Measurements from ENCODE around the gene CEACAM1.
"Not testable (repeated sequence)": the region's sequence is repeated elsewhere in the genome, so short reads cannot be mapped to it uniquely, and the experiment has no call there.

CEACAM1 gene

GRCh38 chr19:42555801-42556200 lies 27.5 kb upstream of the CEACAM1 start:
- no peak for TF ChIP-seq CTCF (IDR thresholded peaks at IDR 0.05; ENCODE audit: low read depth, low read length, missing control alignments)
- in situ Hi-C loops (cut with HindIII; ENCODE audit: low sequenced_read_pairs): no loop called here
- H3K4me3 ChIP-seq (ENCODE audit: low read depth, low read length): no peak overlapping the region
- DNase-seq (ENCODE audit: low read depth): no peak

- in situ Hi-C loops (cut with HindIII; ENCODE audit: low sequenced_read_pairs): no loop called here
- no peak for DNase-seq (ENCODE audit: low read depth)
- no peak for TF ChIP-seq CTCF (IDR thresholded peaks at IDR 0.05; ENCODE audit: low read depth, low read length, missing control alignments)
- H3K4me3 ChIP-seq (ENCODE audit: low read depth, low read length): no peak overlapping the region
Observed at GRCh38 chr19:42555317-42555716, 27.0 kb upstream of the CEACAM1 start.

GRCh38 chr19:42554046-42554575 lies 25.8 kb upstream of the CEACAM1 start:
- in situ Hi-C loops (cut with HindIII; ENCODE audit: low sequenced_read_pairs): no loop called here
- no peak for DNase-seq (ENCODE audit: low read depth)
- TF ChIP-seq CTCF (IDR thresholded peaks at IDR 0.05; ENCODE audit: low read depth, low read length, missing control alignments): no peak
- no peak overlapping the region for H3K4me3 ChIP-seq (ENCODE audit: low read depth, low read length)

- in situ Hi-C loops (cut with HindIII; ENCODE audit: low sequenced_read_pairs): no loop called here
- peak; percentile 26 for DNase-seq (ENCODE audit: low read depth)
Observed at GRCh38 chr19:42553292-42554045, 25.2 kb upstream of the CEACAM1 start.

GRCh38 chr19:42552086-42553065 lies 24.1 kb upstream of the CEACAM1 start:
- H3K4me3 ChIP-seq (ENCODE audit: low read depth, low read length): no peak overlapping the region
- DNase-seq (ENCODE audit: low read depth): no peak
- no peak for TF ChIP-seq CTCF (IDR thresholded peaks at IDR 0.05; ENCODE audit: low read depth, low read length, missing control alignments)
- in situ Hi-C loops (cut with HindIII; ENCODE audit: low sequenced_read_pairs): no loop called here

More at GRCh38 chr19:42553292-42554045, 25.2 kb upstream of the CEACAM1 start:
- H3K4me3 ChIP-seq (ENCODE audit: low read depth, low read length): no peak overlapping the region
- no peak for TF ChIP-seq CTCF (IDR thresholded peaks at IDR 0.05; ENCODE audit: low read depth, low read length, missing control alignments)

GRCh38 chr19:42550521-42550920 lies 22.2 kb upstream of the CEACAM1 start:
- DNase-seq (ENCODE audit: low read depth); H3K4me3 ChIP-seq (ENCODE audit: low read depth, low read length); in situ Hi-C loops (cut with HindIII; ENCODE audit: low sequenced_read_pairs): not testable (repeated sequence)

- DNase-seq (ENCODE audit: low read depth); H3K4me3 ChIP-seq (ENCODE audit: low read depth, low read length); in situ Hi-C loops (cut with HindIII; ENCODE audit: low sequenced_read_pairs): not testable (repeated sequence)
Observed at GRCh38 chr19:42549067-42549466, 20.8 kb upstream of the CEACAM1 start.

Data from astrocyte of the cerebellum (primary cell).